IPS-15b (cell line): ENCODE data around the gene SULT2B1.
A peak's percentile ranks its signal among the peaks of the same experiment; 100 is the strongest.
"Not testable (repeated sequence)": the region's sequence is repeated elsewhere in the genome, so short reads cannot be mapped to it uniquely, and the experiment has no call there.

ENCODE experiments used
- H3K27me3 ChIP-seq: one replicate; pipeline ENCODE4 v1.6.1; 2013; ENCODE audit warnings: low read length; ENCODE audit not compliant: control insufficient read depth, insufficient read depth
- H3K36me3 ChIP-seq: one replicate; pipeline ENCODE4 v1.6.1; 2013; ENCODE audit warnings: low read length; ENCODE audit not compliant: control insufficient read depth, insufficient read depth
- H3K4me1 ChIP-seq: one replicate; pipeline ENCODE4 v1.6.1; 2013; ENCODE audit warnings: mild to moderate bottlenecking, low read length; ENCODE audit not compliant: control insufficient read depth, insufficient read depth
- H3K4me3 ChIP-seq: one replicate; pipeline ENCODE4 v1.5.1; 2013; ENCODE audit warnings: low read depth, low read length
- H3K9ac ChIP-seq: one replicate; pipeline ENCODE4 v1.6.1; 2013; ENCODE audit warnings: low read depth, mild to moderate bottlenecking, low read length
- H3K9me3 ChIP-seq: one replicate; pipeline ENCODE4 v1.6.1; 2013; ENCODE audit warnings: mild to moderate bottlenecking, low read length; ENCODE audit not compliant: control insufficient read depth, insufficient read depth

The SULT2B1 gene

DNA sequence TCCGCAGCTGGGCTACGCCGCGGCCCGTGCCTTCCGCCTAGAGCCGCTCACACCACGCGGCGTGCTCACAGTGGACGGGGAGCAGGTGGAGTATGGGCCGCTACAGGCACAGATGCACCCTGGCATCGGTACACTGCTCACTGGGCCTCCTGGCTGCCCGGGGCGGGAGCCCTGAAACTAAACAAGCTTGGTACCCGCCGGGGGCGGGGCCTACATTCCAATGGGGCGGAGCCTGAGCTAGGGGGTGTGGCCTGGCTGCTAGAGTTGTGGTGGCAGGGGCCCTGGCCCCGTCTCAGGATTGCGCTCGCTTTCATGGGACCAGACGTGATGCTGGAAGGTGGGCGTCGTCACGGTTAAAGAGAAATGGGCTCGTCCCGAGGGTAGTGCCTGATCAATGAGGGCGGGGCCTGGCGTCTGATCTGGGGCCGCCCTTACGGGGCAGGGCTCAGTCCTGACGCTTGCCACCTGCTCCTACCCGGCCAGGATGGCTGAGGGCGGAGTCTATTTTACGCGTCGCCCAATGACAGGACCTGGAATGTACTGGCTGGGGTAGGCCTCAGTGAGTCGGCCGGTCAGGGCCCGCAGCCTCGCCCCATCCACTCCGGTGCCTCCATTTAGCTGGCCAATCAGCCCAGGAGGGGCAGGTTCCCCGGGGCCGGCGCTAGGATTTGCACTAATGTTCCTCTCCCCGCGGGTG is 77.8 kb downstream of the SULT2B1 start:
- peak overlapping the region; percentile 67 for H3K4me3 ChIP-seq
- H3K9me3 ChIP-seq: no peaks in the 10 kb centered on the region
- H3K27me3 ChIP-seq: no peaks in the 10 kb centered on the region
- peaks cover 6% of the 10 kb centered on the region for H3K36me3 ChIP-seq
- H3K9ac ChIP-seq: peak overlapping the region; percentile 81
- peaks cover 6% of the 10 kb centered on the region for H3K4me1 ChIP-seq

GRCh38 chr19:48630296-48631063 is 78.5 kb downstream of the SULT2B1 start:
- no peaks in the 10 kb centered on the region for H3K27me3 ChIP-seq
- peaks cover 6% of the 10 kb centered on the region for H3K36me3 ChIP-seq
- no peaks in the 10 kb centered on the region for H3K9me3 ChIP-seq
- peak overlapping the region; percentile 67 for H3K4me3 ChIP-seq
- peaks cover 6% of the 10 kb centered on the region for H3K4me1 ChIP-seq
- H3K9ac ChIP-seq: peak overlapping the region; percentile 81

DNA sequence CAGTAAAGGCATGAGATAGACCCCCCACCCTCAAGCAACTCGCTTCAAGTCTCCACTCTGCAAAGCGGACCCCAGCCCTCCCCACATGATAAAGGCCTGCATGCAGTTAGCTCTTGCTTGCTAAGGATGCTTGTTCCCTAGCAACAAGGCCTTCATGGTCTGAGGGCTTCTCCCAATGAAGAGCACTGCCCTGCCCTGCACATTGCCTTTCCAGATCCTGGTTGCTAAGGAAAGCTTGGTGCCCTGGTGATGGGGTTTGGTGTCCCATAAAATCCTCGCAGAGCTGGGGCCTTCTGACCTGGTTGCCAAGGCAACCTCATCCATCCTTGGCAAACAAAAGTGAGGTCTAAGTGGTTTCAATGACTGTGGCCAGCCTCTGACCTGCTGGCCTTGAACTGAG is 79.3 kb downstream of the SULT2B1 start:
- peaks cover 6% of the 10 kb centered on the region for H3K4me1 ChIP-seq
- H3K9ac ChIP-seq: no peak overlapping the region
- H3K9me3 ChIP-seq: no peaks in the 10 kb centered on the region
- H3K27me3 ChIP-seq: no peaks in the 10 kb centered on the region
- H3K36me3 ChIP-seq: peaks cover 6% of the 10 kb centered on the region
- peak overlapping the region; percentile 67 for H3K4me3 ChIP-seq

- H3K4me3 ChIP-seq, H3K36me3 ChIP-seq, H3K9ac ChIP-seq, H3K9me3 ChIP-seq, H3K4me1 ChIP-seq, H3K27me3 ChIP-seq: not testable (repeated sequence)
Observed at GRCh38 chr19:48632286-48632685, 80.3 kb downstream of the SULT2B1 start.

DNA sequence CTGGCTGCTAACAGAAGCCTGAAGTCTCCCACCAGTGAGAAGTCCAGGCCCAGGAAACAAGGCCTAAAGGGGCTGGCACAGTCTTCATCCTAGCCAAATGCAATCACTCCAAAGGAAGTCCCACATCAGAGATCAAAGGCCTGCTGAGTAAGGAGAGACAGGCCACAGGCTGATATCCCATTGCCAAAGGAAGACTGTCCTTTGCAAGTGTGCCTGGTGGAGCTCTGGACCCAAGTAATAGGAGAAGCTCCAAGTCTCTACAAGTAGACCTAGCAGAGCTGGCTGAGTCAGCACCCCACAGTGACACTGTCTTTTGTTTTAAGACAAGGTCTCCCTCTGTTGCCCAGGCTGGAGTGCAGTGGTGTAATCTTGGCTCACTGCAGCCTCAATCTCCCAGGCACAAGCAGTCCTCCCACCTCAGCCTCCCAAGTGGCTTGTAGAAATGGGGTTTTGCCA is 80.7 kb downstream of the SULT2B1 start:
- Histone ChIP-seq H3K9me3 (no peaks in the 10 kb centered on the region), H3K4me1 (peaks cover 6% of the 10 kb centered on the region), H3K9ac (no peak overlapping the region), H3K4me3 (no peak overlapping the region), H3K27me3 (no peaks in the 10 kb centered on the region), H3K36me3 (peaks cover 6% of the 10 kb centered on the region)

GRCh38 chr19:48633148-48634035 is 81.4 kb downstream of the SULT2B1 start:
- Histone ChIP-seq H3K27me3 (no peaks in the 10 kb centered on the region), H3K9me3 (no peaks in the 10 kb centered on the region), H3K36me3 (peaks cover 6% of the 10 kb centered on the region), H3K4me3 (no peak overlapping the region), H3K4me1 (peaks cover 7% of the 10 kb centered on the region), H3K9ac (no peak overlapping the region)

DNA sequence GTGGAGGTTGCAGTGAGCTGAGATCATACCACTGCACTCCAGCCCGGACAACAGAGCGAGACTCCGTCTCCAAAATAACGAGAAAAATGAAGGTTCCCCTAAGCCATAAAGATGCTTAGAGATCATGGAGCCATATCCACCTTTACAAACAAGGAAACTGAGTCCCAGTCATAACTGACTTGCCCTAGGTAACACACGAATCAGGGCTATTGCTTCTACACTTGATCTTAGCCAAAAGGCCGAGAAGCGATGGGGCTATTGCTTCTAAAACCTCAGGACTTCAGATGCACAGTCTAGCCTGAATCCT is 82.0 kb downstream of the SULT2B1 start:
- Histone ChIP-seq H3K9ac (no peak overlapping the region), H3K9me3 (no peaks in the 10 kb centered on the region), H3K36me3 (peaks cover 6% of the 10 kb centered on the region), H3K4me1 (peaks cover 9% of the 10 kb centered on the region), H3K4me3 (peak overlapping the region; percentile 6), H3K27me3 (no peaks in the 10 kb centered on the region)

DNA sequence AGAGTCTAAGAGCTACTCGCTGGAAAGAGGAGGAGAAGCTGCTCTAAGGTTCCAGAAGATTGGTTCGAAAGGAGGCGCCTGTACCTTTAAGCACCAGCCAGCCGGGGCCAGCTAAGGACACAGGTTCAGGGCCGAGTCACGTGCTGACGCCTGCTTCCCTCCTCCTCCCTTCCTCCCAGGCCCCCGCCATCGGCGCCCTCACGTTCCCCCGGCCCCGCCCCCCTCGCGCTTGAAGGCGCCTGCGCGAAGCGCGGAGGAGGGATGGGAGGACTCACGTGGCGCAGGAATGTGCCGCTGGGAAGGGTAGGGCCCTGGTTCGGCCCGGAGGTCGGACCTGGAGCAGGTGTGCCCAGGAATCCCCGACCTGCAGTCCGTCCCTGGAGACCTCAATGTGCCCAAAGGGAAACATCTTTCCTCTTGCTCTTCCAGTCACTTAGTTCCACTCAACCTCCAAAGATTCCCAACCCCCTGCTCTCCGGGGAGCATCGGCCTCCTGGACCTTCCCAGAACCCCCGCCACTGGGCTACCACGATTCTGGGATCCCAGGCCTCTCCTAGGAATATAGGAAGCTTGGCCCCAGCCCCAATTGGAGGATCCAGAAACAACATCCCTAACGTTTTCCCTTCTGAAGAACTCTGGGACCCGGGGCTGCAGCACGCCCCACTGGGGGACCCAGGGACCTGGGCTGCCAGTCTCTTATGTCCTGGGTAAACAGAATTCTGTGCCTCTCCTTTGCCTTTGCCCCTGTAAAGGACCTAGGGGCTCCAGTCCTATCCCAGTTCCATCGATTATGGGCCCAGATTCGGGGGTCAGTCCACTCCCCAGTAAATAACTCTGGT is 82.7 kb downstream of the SULT2B1 start:
- Histone ChIP-seq H3K9ac (no peak overlapping the region), H3K4me1 (peaks cover 9% of the 10 kb centered on the region), H3K36me3 (peaks cover 6% of the 10 kb centered on the region), H3K27me3 (no peaks in the 10 kb centered on the region), H3K9me3 (no peaks in the 10 kb centered on the region), H3K4me3 (peak overlapping the region; percentile 63)

- H3K4me3 ChIP-seq: peak overlapping the region; percentile 71
- no peaks in the 10 kb centered on the region for H3K9me3 ChIP-seq
- H3K9ac ChIP-seq: no peak overlapping the region
- peaks cover 6% of the 10 kb centered on the region for H3K36me3 ChIP-seq
- H3K4me1 ChIP-seq: peaks cover 11% of the 10 kb centered on the region
- no peaks in the 10 kb centered on the region for H3K27me3 ChIP-seq
Observed at GRCh38 chr19:48635263-48635965, 83.4 kb downstream of the SULT2B1 start.

GRCh38 chr19:48635966-48636858 is 84.2 kb downstream of the SULT2B1 start:
- Histone ChIP-seq H3K27me3 (no peaks in the 10 kb centered on the region), H3K9ac (no peak overlapping the region), H3K9me3 (no peaks in the 10 kb centered on the region), H3K36me3 (peaks cover 6% of the 10 kb centered on the region), H3K4me3 (peak overlapping the region; percentile 71), H3K4me1 (peaks cover 11% of the 10 kb centered on the region)
